Right renal cortex interstitium (tissue), 3 donors: ENCODE measurements around the gene KLHL3. TPM values are rescaled to one million over a fixed set of nuclear protein-coding genes. Genes with fewer than 3 reads are reported as not detected.

Experiments used
- DNase-seq, 3 donors: peaks; one replicate each; pipeline ENCODE4 v3.0.0-alpha.2; 2013; ENCODE audit warnings: low read depth in 3 of 3, low spot score in 2 of 3
- polyA plus RNA-seq, 3 donors: library from polyadenylated mRNA; unstranded; fragments of 120-200 nt; gene quantifications; one replicate each; pipeline ENCODE4 v1.2.1, GENCODE V29; 2013; ENCODE audit not compliant: insufficient read length in 3 of 3

The KLHL3 gene
- polyA plus RNA-seq, 3 donors: 16.2 to 17.9 (median 16.9) TPM

- DNase-seq: no peak
Measured at GRCh38 chr5:137750436-137750835, 14.5 kb upstream of the KLHL3 start.

- no peak for DNase-seq
Measured at GRCh38 chr5:137747848-137748247, 12.0 kb upstream of the KLHL3 start.

GRCh38 chr5:137743031-137743640, 7.2 kb upstream of the KLHL3 start:
- DNase-seq: no peak

GRCh38 chr5:137741718-137742117, 5.8 kb upstream of the KLHL3 start:
- DNase-seq: no peak

- DNase-seq: no peak
Measured at GRCh38 chr5:137739737-137740136, 3.8 kb upstream of the KLHL3 start.

- DNase-seq: no peak
Measured at GRCh38 chr5:137738947-137739346, 3.1 kb upstream of the KLHL3 start.

- no peak for DNase-seq
Measured at GRCh38 chr5:137737349-137738131, 1.7 kb upstream of the KLHL3 start.

- DNase-seq: no peak
Measured at GRCh38 chr5:137736496-137736895, 607 bp upstream of the KLHL3 start.

GRCh38 chr5:137734962-137735554, 831 bp downstream of the KLHL3 start:
- no peak for DNase-seq

- DNase-seq: no peak
Measured at GRCh38 chr5:137734331-137734730, 1.6 kb downstream of the KLHL3 start.

GRCh38 chr5:137733922-137734321, 2.0 kb downstream of the KLHL3 start:
- DNase-seq: no peak

- no peak for DNase-seq
Measured at GRCh38 chr5:137733006-137733405, 2.9 kb downstream of the KLHL3 start.

- no peak for DNase-seq
Measured at GRCh38 chr5:137731176-137731575, 4.7 kb downstream of the KLHL3 start.

- no peak for DNase-seq
Measured at GRCh38 chr5:137730336-137730735, 5.6 kb downstream of the KLHL3 start.

- DNase-seq: no peak
Measured at GRCh38 chr5:137728048-137728447, 7.8 kb downstream of the KLHL3 start.

GRCh38 chr5:137727623-137728022, 8.3 kb downstream of the KLHL3 start:
- no peak for DNase-seq

- no peak for DNase-seq
Measured at GRCh38 chr5:137724251-137724650, 11.6 kb downstream of the KLHL3 start.

- no peak for DNase-seq
Measured at GRCh38 chr5:137718611-137719010, 17.3 kb downstream of the KLHL3 start.

GRCh38 chr5:137716337-137716736, 19.6 kb downstream of the KLHL3 start:
- no peak for DNase-seq

GRCh38 chr5:137715456-137715855, 20.4 kb downstream of the KLHL3 start:
- no peak for DNase-seq

GRCh38 chr5:137714946-137715345, 20.9 kb downstream of the KLHL3 start:
- DNase-seq: no peak

- no peak for DNase-seq
Measured at GRCh38 chr5:137714494-137714893, 21.4 kb downstream of the KLHL3 start.
